Neural cell (in vitro differentiated cells): ENCODE data around the gene TOR1AIP1. TPM values are rescaled to one million over a fixed set of nuclear protein-coding genes. Genes with fewer than 3 reads are reported as not detected.

Experiments used
- H2AFZ ChIP-seq: fragments of 200-600, 300-800 bp; sonication (generic), shearing (Covaris generic); 2 replicates; pipeline ENCODE4 v1.6.0; 2014; ENCODE audit warnings: low read depth, mild to moderate bottlenecking, antibody characterized with exemption, low read length, moderate library complexity
- H3F3A ChIP-seq: fragments of 200-600 bp; shearing (Covaris generic); 2 replicates; pipeline ENCODE4 v1.6.1; 2016; ENCODE audit warnings: mild to moderate bottlenecking, moderate library complexity, mixed read lengths, antibody characterized with exemption, low read length; ENCODE audit not compliant: insufficient read depth, poor library complexity, severe bottlenecking
- H3K27ac ChIP-seq: fragments of 200-600, 300-800 bp; sonication (generic), shearing (Covaris generic); 2 replicates; pipeline ENCODE4 v1.5.1; 2014; ENCODE audit warnings: mild to moderate bottlenecking, low read length, moderate library complexity
- H3K27me3 ChIP-seq: fragments of 300-800, 200-600 bp; sonication (generic), shearing (Covaris generic); 2 replicates; pipeline ENCODE4 v1.6.0; 2014; ENCODE audit warnings: mild to moderate bottlenecking, low read depth, low read length, moderate library complexity; ENCODE audit not compliant: insufficient read depth
- H3K36me3 ChIP-seq: fragments of 300-800, 200-600 bp; sonication (generic), shearing (Covaris generic); 2 replicates; pipeline ENCODE4 v1.5.1; 2014; ENCODE audit warnings: mild to moderate bottlenecking, antibody characterized with exemption, low read length, moderate library complexity; ENCODE audit not compliant: insufficient read depth
- H3K4me2 ChIP-seq: fragments of 300-800, 200-600 bp; sonication (generic), shearing (Covaris generic); 2 replicates; pipeline ENCODE4 v1.6.0; 2014; ENCODE audit warnings: mild to moderate bottlenecking, low read length
- H3K4me3 ChIP-seq: fragments of 300-800, 200-600 bp; sonication (generic), shearing (Covaris generic); 2 replicates; pipeline ENCODE4 v1.5.1; 2014; ENCODE audit warnings: mild to moderate bottlenecking, low read length, moderate library complexity
- H3K79me2 ChIP-seq: fragments of 200-600 bp; shearing (Covaris generic); replicated peaks from 2 replicates; pipeline ENCODE4 v1.6.0; 2014; ENCODE audit warnings: mild to moderate bottlenecking, low read length, moderate library complexity; ENCODE audit not compliant: insufficient read depth
- H3K9ac ChIP-seq: fragments of 300-800, 200-600 bp; sonication (generic), shearing (Covaris generic); 2 replicates; pipeline ENCODE4 v1.6.1; 2016; ENCODE audit warnings: mild to moderate bottlenecking, low read length, mixed read lengths
- H3K9me2 ChIP-seq: fragments of 200-600 bp; shearing (Covaris generic); 2 replicates; pipeline ENCODE4 v1.6.1; 2016; ENCODE audit warnings: mild to moderate bottlenecking, low read length, mixed read lengths; ENCODE audit not compliant: insufficient read depth
- H3K9me3 ChIP-seq: fragments of 200-600, 300-800 bp; sonication (generic), shearing (Covaris generic); 2 replicates; pipeline ENCODE4 v1.6.1; 2016; ENCODE audit warnings: mild to moderate bottlenecking, mixed run types, low read length, moderate library complexity, mixed read lengths
- H4K20me1 ChIP-seq: fragments of 200-600 bp; shearing (Covaris generic); 2 replicates; pipeline ENCODE4 v1.6.1; 2016; ENCODE audit warnings: mild to moderate bottlenecking, mixed run types; ENCODE audit not compliant: insufficient read depth
- CTCF ChIP-seq: fragments of 450-650 bp; IDR thresholded peaks from 2 replicates; pipeline ENCODE4 v1.5.1; 2014; ENCODE audit warnings: antibody characterized with exemption, mild to moderate bottlenecking, moderate library complexity; ENCODE audit not compliant: poor library complexity, severe bottlenecking
- EP300 ChIP-seq: fragments of 450-650 bp; conservative IDR thresholded peaks from 2 replicates; pipeline ENCODE4 v1.6.1; 2014; ENCODE audit warnings: antibody characterized with exemption, mild to moderate bottlenecking, moderate library complexity; ENCODE audit not compliant: poor library complexity, severe bottlenecking
- EZH2 ChIP-seq: fragments of 200-600, 300-800 bp; shearing (Covaris generic), sonication (generic); IDR thresholded peaks from 2 replicates; pipeline ENCODE4 v1.6.1; 2014; ENCODE audit warnings: antibody characterized with exemption, low read length, borderline replicate concordance, mild to moderate bottlenecking; ENCODE audit not compliant: insufficient read depth, poor library complexity, severe bottlenecking
- MXI1 ChIP-seq: fragments of 450-650 bp; conservative IDR thresholded peaks from 2 replicates; pipeline ENCODE4 v1.6.1; 2014; ENCODE audit warnings: antibody characterized with exemption, mild to moderate bottlenecking; ENCODE audit not compliant: poor library complexity, severe bottlenecking
- POLR2AphosphoS5 ChIP-seq: IDR thresholded peaks from 2 replicates; pipeline ENCODE4 v1.6.1; 2012
- RAD21 ChIP-seq: fragments of 450-650 bp; conservative IDR thresholded peaks from 2 replicates; pipeline ENCODE4 v1.6.1; 2014; ENCODE audit warnings: antibody characterized with exemption, mild to moderate bottlenecking, moderate library complexity
- SMC3 ChIP-seq: fragments of 450-650 bp; conservative IDR thresholded peaks from 2 replicates; pipeline ENCODE4 v1.6.1; 2014; ENCODE audit warnings: antibody characterized with exemption, mild to moderate bottlenecking, moderate library complexity; ENCODE audit not compliant: poor library complexity
- TAF1 ChIP-seq: IDR thresholded peaks from 2 replicates; pipeline ENCODE4 v1.6.1; 2012; ENCODE audit warnings: low read depth
- polyA plus RNA-seq: library from polyadenylated mRNA; depleted of rRNA; stranded (reverse); fragments of >200 nt; gene quantifications from 2 replicates; pipeline ENCODE4 v1.2.3, GENCODE V29; 2014
- TF ChIP-seq, protein P1 (sequence below): IDR thresholded peaks from 2 replicates; pipeline ENCODE4 v1.6.1; 2012; ENCODE audit warnings: borderline replicate concordance

Gene TOR1AIP1
- polyA plus RNA-seq, 1 donor from 2014 or later: 10.4 TPM

- Histone ChIP-seq H3K9me2 (no peaks in the 10 kb centered on the region), H3K4me3 (peak overlapping the region; percentile 39), H2AFZ (no peak overlapping the region), H3K79me2 (no peaks in the 10 kb centered on the region), H3K9me3 (no peaks in the 10 kb centered on the region), H3K4me2 (no peak overlapping the region), H4K20me1 (no peaks in the 10 kb centered on the region), H3K9ac (peak overlapping the region; percentile 35), H3K36me3 (no peaks in the 10 kb centered on the region), H3K27ac (peak overlapping the region; percentile 84), H3F3A (no peaks in the 10 kb centered on the region), H3K27me3 (no peaks in the 10 kb centered on the region)
- TF ChIP-seq CTCF: no peak
- TF ChIP-seq, protein P1, sequence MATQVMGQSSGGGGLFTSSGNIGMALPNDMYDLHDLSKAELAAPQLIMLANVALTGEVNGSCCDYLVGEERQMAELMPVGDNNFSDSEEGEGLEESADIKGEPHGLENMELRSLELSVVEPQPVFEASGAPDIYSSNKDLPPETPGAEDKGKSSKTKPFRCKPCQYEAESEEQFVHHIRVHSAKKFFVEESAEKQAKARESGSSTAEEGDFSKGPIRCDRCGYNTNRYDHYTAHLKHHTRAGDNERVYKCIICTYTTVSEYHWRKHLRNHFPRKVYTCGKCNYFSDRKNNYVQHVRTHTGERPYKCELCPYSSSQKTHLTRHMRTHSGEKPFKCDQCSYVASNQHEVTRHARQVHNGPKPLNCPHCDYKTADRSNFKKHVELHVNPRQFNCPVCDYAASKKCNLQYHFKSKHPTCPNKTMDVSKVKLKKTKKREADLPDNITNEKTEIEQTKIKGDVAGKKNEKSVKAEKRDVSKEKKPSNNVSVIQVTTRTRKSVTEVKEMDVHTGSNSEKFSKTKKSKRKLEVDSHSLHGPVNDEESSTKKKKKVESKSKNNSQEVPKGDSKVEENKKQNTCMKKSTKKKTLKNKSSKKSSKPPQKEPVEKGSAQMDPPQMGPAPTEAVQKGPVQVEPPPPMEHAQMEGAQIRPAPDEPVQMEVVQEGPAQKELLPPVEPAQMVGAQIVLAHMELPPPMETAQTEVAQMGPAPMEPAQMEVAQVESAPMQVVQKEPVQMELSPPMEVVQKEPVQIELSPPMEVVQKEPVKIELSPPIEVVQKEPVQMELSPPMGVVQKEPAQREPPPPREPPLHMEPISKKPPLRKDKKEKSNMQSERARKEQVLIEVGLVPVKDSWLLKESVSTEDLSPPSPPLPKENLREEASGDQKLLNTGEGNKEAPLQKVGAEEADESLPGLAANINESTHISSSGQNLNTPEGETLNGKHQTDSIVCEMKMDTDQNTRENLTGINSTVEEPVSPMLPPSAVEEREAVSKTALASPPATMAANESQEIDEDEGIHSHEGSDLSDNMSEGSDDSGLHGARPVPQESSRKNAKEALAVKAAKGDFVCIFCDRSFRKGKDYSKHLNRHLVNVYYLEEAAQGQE: no peak
- TF ChIP-seq TAF1: no peak
- TF ChIP-seq EZH2: no peak
- no peak for TF ChIP-seq POLR2AphosphoS5
- TF ChIP-seq MXI1: no peak
- TF ChIP-seq EP300: no peak
- TF ChIP-seq SMC3: no peak
- no peak for TF ChIP-seq RAD21
Observed at GRCh38 chr1:179923029-179923428, 40.9 kb downstream of the TOR1AIP1 start.

DNA sequence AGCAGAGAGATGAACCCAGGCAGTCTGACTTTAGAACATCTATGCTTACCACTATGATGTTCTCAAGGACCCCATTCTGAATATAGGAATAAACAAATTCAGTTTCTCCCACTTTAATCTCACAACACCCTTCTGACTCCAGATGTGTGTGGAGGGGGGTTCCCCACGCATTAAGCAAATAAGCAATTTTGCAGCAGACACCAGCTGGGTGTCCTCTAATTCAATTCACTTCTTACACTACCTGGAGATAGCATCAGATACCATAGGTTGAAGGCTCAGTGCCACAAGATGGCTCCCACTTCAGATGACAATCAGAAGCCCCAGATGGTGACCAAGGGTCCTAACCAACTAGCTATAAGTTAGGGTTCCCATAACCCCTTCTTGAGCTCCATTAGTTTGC lies 42.2 kb downstream of the TOR1AIP1 start:
- Histone ChIP-seq H3K4me3 (no peak overlapping the region), H2AFZ (no peak overlapping the region), H3K27ac (no peak overlapping the region), H3K4me2 (no peak overlapping the region), H3K9me2 (no peaks in the 10 kb centered on the region), H3K36me3 (no peaks in the 10 kb centered on the region), H4K20me1 (no peaks in the 10 kb centered on the region), H3K27me3 (no peaks in the 10 kb centered on the region), H3K9ac (no peak overlapping the region), H3K79me2 (no peaks in the 10 kb centered on the region), H3K9me3 (no peaks in the 10 kb centered on the region), H3F3A (no peaks in the 10 kb centered on the region)
- TF ChIP-seq, protein P1: no peak
- no peak for TF ChIP-seq SMC3
- TF ChIP-seq EZH2: no peak
